ENCODE data around the gene ACY1. TPM values are rescaled to one million over a fixed set of nuclear protein-coding genes. Genes with fewer than 3 reads are reported as not detected.

Gene ACY1
- total and polyA plus RNA-seq, 2 of the 13 experiments (the other 11 are each of a cell fraction or from before 2014, with no cell fraction given): 113 to 162 TPM

GRCh38 chr3:51982352-51982837, 940 bp upstream of the ACY1 start (continued):
- TF ChIP-seq ZNF609 (CRISPR knock-in tag; IDR thresholded peaks at IDR 0.05; ENCODE audit: borderline replicate concordance) (peak; percentile 49; the same call in 1 of the 2 replicates), TIGD3 (CRISPR knock-in tag; IDR thresholded peaks at IDR 0.05; ENCODE audit: borderline replicate concordance) (no peak), TBP (CRISPR knock-in tag; IDR thresholded peaks at IDR 0.05) (no peak), ZNF101 (CRISPR knock-in tag; IDR thresholded peaks at IDR 0.05; ENCODE audit: borderline replicate concordance, low read depth) (no peak), MED1 (CRISPR knock-in tag; IDR thresholded peaks at IDR 0.05) (peak; percentile 84), RARG (CRISPR knock-in tag; IDR thresholded peaks at IDR 0.05; ENCODE audit: low read depth) (no peak), ARID4A (CRISPR knock-in tag; IDR thresholded peaks at IDR 0.05; ENCODE audit: borderline replicate concordance) (peak; percentile 28; the same call in 1 of the 2 replicates), KDM5A (IDR thresholded peaks at IDR 0.05; ENCODE audit: borderline replicate concordance, low read length) (no peak), BRF2 (CRISPR knock-in tag; IDR thresholded peaks at IDR 0.05) (no peak), TOE1 (CRISPR knock-in tag; IDR thresholded peaks at IDR 0.05) (no peak), NFAT5 (CRISPR knock-in tag; IDR thresholded peaks at IDR 0.05) (no peak)

Measured in HepG2 (cell line).